ENCODE data around the gene RNF128. TPM values are rescaled to one million over a fixed set of nuclear protein-coding genes. Genes with fewer than 3 reads are reported as not detected.

Gene RNF128
- total RNA-seq, 1 donor from 2014 or later = not detected

- ATAC-seq (ENCODE audit: low read depth) = no peak
- H3K4me1 Mint-ChIP-seq = no peaks in the 10 kb centered on the region
- intact Hi-C loops (cut with micrococcal nuclease) = no loop called here
- H3K9me3 Mint-ChIP-seq = no peaks in the 10 kb centered on the region
- H3K36me3 Mint-ChIP-seq (ENCODE audit: low read depth) = no peaks in the 10 kb centered on the region
- DNase-seq = no peak
- H3K4me3 Mint-ChIP-seq = no peak overlapping the region
- CTCF ChIA-PET = no interaction called here
- no peak overlapping the region for H3K27ac Mint-ChIP-seq
- TF ChIP-seq CTCF (IDR thresholded peaks at IDR 0.05) = no peak
- POLR2A ChIA-PET = no interaction called here
- peaks cover 2% of the 10 kb centered on the region for H3K27me3 Mint-ChIP-seq
Observed at GRCh38 chrX:106711375-106711774, 15.1 kb upstream of the RNF128 start.

- no peaks in the 10 kb centered on the region for H3K36me3 Mint-ChIP-seq (ENCODE audit: low read depth)
- no peaks in the 10 kb centered on the region for H3K9me3 Mint-ChIP-seq
- DNase-seq (no peak), ATAC-seq (ENCODE audit: low read depth) (no peak)
- H3K27me3 Mint-ChIP-seq = no peaks in the 10 kb centered on the region
- no peak overlapping the region for H3K27ac Mint-ChIP-seq
- H3K4me3 Mint-ChIP-seq = no peak overlapping the region
- no peak for TF ChIP-seq CTCF (IDR thresholded peaks at IDR 0.05)
- POLR2A ChIA-PET = no interaction called here
- CTCF ChIA-PET = no interaction called here
- H3K4me1 Mint-ChIP-seq = no peaks in the 10 kb centered on the region
- intact Hi-C loops (cut with micrococcal nuclease) = no loop called here
Observed at GRCh38 chrX:106716004-106716403, 10.5 kb upstream of the RNF128 start.

GRCh38 chrX:106716463-106716862, 10.0 kb upstream of the RNF128 start:
- no peaks in the 10 kb centered on the region for H3K4me1 Mint-ChIP-seq
- intact Hi-C loops (cut with micrococcal nuclease) = no loop called here

GRCh38 chrX:106718709-106719108, 7.8 kb upstream of the RNF128 start:
- CTCF ChIA-PET = no interaction called here
- intact Hi-C loops (cut with micrococcal nuclease) = no loop called here
- no peak for DNase-seq
- Mint-ChIP-seq H3K9me3 (no peaks in the 10 kb centered on the region), H3K4me1 (no peaks in the 10 kb centered on the region), H3K4me3 (no peak overlapping the region), H3K27ac (no peak overlapping the region), H3K27me3 (peaks cover 2% of the 10 kb centered on the region), H3K36me3 (ENCODE audit: low read depth) (no peaks in the 10 kb centered on the region)
- POLR2A ChIA-PET = no interaction called here
- ATAC-seq (ENCODE audit: low read depth) = no peak
- TF ChIP-seq CTCF (IDR thresholded peaks at IDR 0.05) = no peak

More at GRCh38 chrX:106716463-106716862, 10.0 kb upstream of the RNF128 start:
- CTCF ChIA-PET = no interaction called here
- Mint-ChIP-seq H3K36me3 (ENCODE audit: low read depth) (no peaks in the 10 kb centered on the region), H3K9me3 (no peaks in the 10 kb centered on the region), H3K4me3 (no peak overlapping the region), H3K27me3 (no peaks in the 10 kb centered on the region), H3K27ac (no peak overlapping the region)
- DNase-seq (no peak), ATAC-seq (ENCODE audit: low read depth) (no peak)
- no peak for TF ChIP-seq CTCF (IDR thresholded peaks at IDR 0.05)
- POLR2A ChIA-PET = no interaction called here

- CTCF ChIA-PET = no interaction called here
- no peak overlapping the region for H3K27ac Mint-ChIP-seq
- H3K9me3 Mint-ChIP-seq = no peaks in the 10 kb centered on the region
- peak overlapping the region; percentile 57 for H3K4me3 Mint-ChIP-seq
- POLR2A ChIA-PET = no interaction called here
- H3K36me3 Mint-ChIP-seq (ENCODE audit: low read depth) = no peaks in the 10 kb centered on the region
- no peak for TF ChIP-seq CTCF (IDR thresholded peaks at IDR 0.05)
- ATAC-seq (ENCODE audit: low read depth) (no peak), DNase-seq (no peak)
- H3K27me3 Mint-ChIP-seq = peaks cover 20% of the 10 kb centered on the region
- H3K4me1 Mint-ChIP-seq = peaks cover 4% of the 10 kb centered on the region
- intact Hi-C loops (cut with micrococcal nuclease) = no loop called here
Observed at GRCh38 chrX:106725931-106726330, 570 bp upstream of the RNF128 start.

All from activated B cell treated with CpG ODN at 0.5 μM for 24 hours (primary cell).